HCT116 (cell line): ENCODE data around the gene FAXDC2. TPM values are rescaled to one million over a fixed set of nuclear protein-coding genes. Genes with fewer than 3 reads are reported as not detected.

Experiments used
- ATAC-seq: fragments of 200-7000 bp; cut with Tn5 transposase; 2 replicates; pipeline ENCODE4 v1.9.1; 2020; ENCODE audit warnings: mild to moderate bottlenecking, moderate library complexity
- BruUV-seq: library from RNA; stranded (reverse); fragments of 400-500 nt; replicated peaks from 2 replicates; lab custom pipeline; 2021; lab: Mats Ljungman, UMichigan
- CTCF ChIA-PET: fragments of 300-600 bp; sonication (Branson Sonifier 250); formaldehyde crosslinking; loops from one replicate; lab custom pipeline; 2021; ENCODE audit warnings: antibody characterized with exemption; lab: Charles Lee
- POLR2A ChIA-PET: fragments of 300-600, 350-600 bp; sonication (Branson Sonifier 250); formaldehyde crosslinking; loops from one replicate; lab custom pipeline; 2021; ENCODE audit warnings: antibody characterized with exemption; lab: Charles Lee
- RAD21 ChIA-PET, 2 experiments: fragments of 300-600 bp; sonication (Branson Sonifier 250); formaldehyde crosslinking; loops; one replicate each; lab custom pipeline; 2023; ENCODE audit warnings: low total read pairs in 2 of 2; ENCODE audit not compliant: uncharacterized antibody in 2 of 2, unreplicated experiment in 2 of 2, low non-redundant PET in 1 of 2; lab: Charles Lee
- DNase-seq: peaks from one replicate; pipeline ENCODE4 v3.0.0-alpha.2; 2010; ENCODE audit warnings: low read depth, low spot score
- H2AFZ ChIP-seq: fragments of 200-600 bp; shearing (Covaris generic), sonication (generic); 2 replicates; pipeline ENCODE4 v1.6.1; 2017; ENCODE audit warnings: low read depth, mixed run types, mixed read lengths, antibody characterized with exemption, low read length; ENCODE audit not compliant: poor library complexity, severe bottlenecking
- H3K27ac ChIP-seq: 2 replicates; pipeline ENCODE4 v1.5.1; 2012; ENCODE audit warnings: low read depth, low read length
- H3K27me3 ChIP-seq: fragments of 200-600 bp; sonication (generic); 2 replicates; pipeline ENCODE4 v1.6.1; 2016; ENCODE audit warnings: mixed run types, low read length, mixed read lengths; ENCODE audit not compliant: insufficient read depth
- H3K36me3 ChIP-seq, 2 experiments: fragments of 200-500 bp in 1 of 2; fragments of 200-600 bp in 1 of 2; sonication (Bioruptor generic) in 1 of 2; sonication (generic) in 1 of 2; 2 replicates each; pipeline versions ENCODE4 v1.5.1 to v1.6.1; 2014 to 2016; ENCODE audit warnings: low read length in 2 of 2, inconsistent platforms in 1 of 2, mixed read lengths in 1 of 2, mixed run types in 1 of 2; ENCODE audit not compliant: insufficient read depth in 2 of 2, control insufficient read depth in 1 of 2
- H3K4me1 ChIP-seq, 2 experiments: fragments of 200-600 bp in 1 of 2; sonication (generic) in 1 of 2; 2 replicates each; pipeline versions ENCODE4 v1.5.1 to v1.6.1; 2012 to 2017; ENCODE audit warnings: low read length in 2 of 2, inconsistent platforms in 1 of 2, mild to moderate bottlenecking in 1 of 2, mixed read lengths in 1 of 2, mixed run types in 1 of 2, moderate library complexity in 1 of 2; ENCODE audit not compliant: insufficient read depth in 2 of 2, control insufficient read depth in 1 of 2
- H3K4me2 ChIP-seq: fragments of 200-600 bp; sonication (generic); 2 replicates; pipeline ENCODE4 v1.6.1; 2017; ENCODE audit warnings: mixed run types, low read length, mixed read lengths
- H3K4me3 ChIP-seq, 2 experiments: fragments of 200-600 bp in 1 of 2; sonication (generic) in 1 of 2; replicated peaks in 1 of 2; 2 replicates each; pipeline ENCODE4 v1.5.1; 2011 to 2016; ENCODE audit warnings: low read length in 2 of 2, control low read depth in 1 of 2, low read depth in 1 of 2, mild to moderate bottlenecking in 1 of 2, mixed read lengths in 1 of 2, mixed run types in 1 of 2
- H3K79me2 ChIP-seq: fragments of 200-600 bp; sonication (generic); 2 replicates; pipeline ENCODE4 v1.6.1; 2017; ENCODE audit warnings: mild to moderate bottlenecking, mixed run types, low read length, moderate library complexity, mixed read lengths; ENCODE audit not compliant: insufficient read depth
- H3K9ac ChIP-seq: fragments of 200-600 bp; sonication (generic); 2 replicates; pipeline ENCODE4 v1.6.1; 2016; ENCODE audit warnings: low read length, mixed read lengths
- H3K9me2 ChIP-seq: fragments of 200-600 bp; sonication (generic), shearing (Covaris generic); 2 replicates; pipeline ENCODE4 v1.6.1; 2017; ENCODE audit warnings: mixed run types, mild to moderate bottlenecking, moderate library complexity; ENCODE audit not compliant: insufficient read depth
- H3K9me3 ChIP-seq, 2 experiments: fragments of 200-500 bp in 1 of 2; fragments of 200-600 bp in 1 of 2; sonication (Bioruptor generic) in 1 of 2; sonication (generic) in 1 of 2; 2 replicates each; pipeline ENCODE4 v1.6.1; 2014 to 2017; ENCODE audit warnings: low read length in 2 of 2, mixed read lengths in 2 of 2, inconsistent platforms in 1 of 2, low read depth in 1 of 2, mild to moderate bottlenecking in 1 of 2, mixed run types in 1 of 2, moderate library complexity in 1 of 2; ENCODE audit not compliant: control insufficient read depth in 1 of 2, insufficient read depth in 1 of 2
- H4K20me1 ChIP-seq: fragments of 200-600 bp; sonication (generic), shearing (Covaris generic); 2 replicates; pipeline ENCODE4 v1.6.1; 2017; ENCODE audit warnings: mixed run types, mild to moderate bottlenecking, moderate library complexity; ENCODE audit not compliant: insufficient read depth
- ATF3 ChIP-seq: IDR thresholded peaks from 2 replicates; pipeline ENCODE4 v1.6.1; 2012
- EGR1 ChIP-seq: IDR thresholded peaks from 2 replicates; pipeline ENCODE4 v1.6.1; 2012; ENCODE audit warnings: low read depth
- ELF1 ChIP-seq: IDR thresholded peaks from 2 replicates; pipeline ENCODE4 v1.6.1; 2012; ENCODE audit warnings: low read depth, borderline replicate concordance
- FOSL1 ChIP-seq: IDR thresholded peaks from 2 replicates; pipeline ENCODE4 v1.6.1; 2012; ENCODE audit warnings: low read depth
- POLR2A ChIP-seq: IDR thresholded peaks from 2 replicates; pipeline ENCODE4 v1.7.0; 2011; ENCODE audit warnings: borderline replicate concordance; ENCODE audit not compliant: insufficient read depth, insufficient read length; ENCODE audit errors: extremely low read depth
- SP1 ChIP-seq: IDR thresholded peaks from 2 replicates; pipeline ENCODE4 v1.6.1; 2012; ENCODE audit warnings: low read depth
- ZNF274 ChIP-seq: fragments of 200-500 bp; sonication (Bioruptor generic); IDR thresholded peaks from 2 replicates; pipeline ENCODE4 v1.6.1; 2014; ENCODE audit warnings: mild to moderate bottlenecking, low read depth, low read length, inconsistent platforms
- intact Hi-C: fragments of 100-400 bp; cut with micrococcal nuclease; formaldehyde crosslinking; loops from 2 replicates; pipeline ENCODE4 v1.10.0; 2022
- microRNA counts: library from miRNA; unstranded; fragments of <30 nt; microRNA quantifications from one replicate; lab custom pipeline; 2015
- microRNA-seq: library from miRNA; unstranded; fragments of <30 nt; microRNA quantifications from one replicate; pipeline ENCODE4, GENCODE V29; 2016; ENCODE audit warnings: borderline number of aligned reads
- total RNA-seq: library from RNA; stranded (reverse); gene quantifications from one replicate; pipeline ENCODE4 v1.2.1, GENCODE V29; 2021; ENCODE audit not compliant: unreplicated experiment

Gene FAXDC2
- total RNA-seq, 1 experiment from 2014 or later, result 0.22 TPM

GRCh38 chr5:154770111-154770510 is 80.3 kb downstream of the FAXDC2 start:
- Histone ChIP-seq H3K79me2 (peaks cover 100% of the 10 kb centered on the region), H2AFZ (no peak overlapping the region), H3K27ac (peak overlapping the region; percentile 12; the same call in 1 of the 2 replicates), H4K20me1 (peaks cover 42% of the 10 kb centered on the region), H3K36me3 (no peaks in the 10 kb centered on the region), H3K4me2 (no peak overlapping the region), H3K27me3 (no peaks in the 10 kb centered on the region), H3K9me3 (no peaks in the 10 kb centered on the region), H3K9ac (no peak overlapping the region; the same call in 1 of the 2 replicates), H3K4me1 (peaks cover 7 to 21% of the 10 kb centered on the region in 2 experiments; a peak in 2 of 4 replicates), H3K4me3 (no peak overlapping the region), H3K9me2 (no peaks in the 10 kb centered on the region)
- intact Hi-C loops, result no loop called here
- ChIA-PET POLR2A (no interaction called here), RAD21 (no interaction called here), CTCF (no interaction called here)
- DNase-seq (no peak), ATAC-seq (no peak)
- TF ChIP-seq FOSL1 (no peak), ELF1 (no peak), POLR2A (no peak), EGR1 (no peak), ZNF274 (no peak), SP1 (no peak), ATF3 (no peak)
- BruUV-seq, result no TSS peak

MicroRNAs encoded within 50 kb of the gene (microRNA counts, 767-probe panel; counts per million panel counts)
- microRNA hsa-miR-378h (lab: Ali Mortazavi, UCI), result not detected

Small RNAs within 50 kb of the gene (microRNA-seq; reads per million reads assigned to microRNA genes)
- gene MIR378H, result not detected

Other genes with a start within 250 kb of the FAXDC2 start
- gene LARP1, start 95.2 kb downstream of the FAXDC2 start, total RNA-seq, result 201 TPM
- 45.0 TPM for gene CNOT8, start 8.0 kb upstream of the FAXDC2 start, total RNA-seq
- 35.9 TPM for gene GEMIN5, start 87.6 kb upstream of the FAXDC2 start, total RNA-seq
- 68.3 TPM for gene MRPL22, start 90.5 kb upstream of the FAXDC2 start, total RNA-seq
- gene KIF4B, start 163.2 kb upstream of the FAXDC2 start, total RNA-seq, result 0.12 TPM